AG09309 (cell line): ENCODE results near the gene EVI5.

Source experiments
- DNase-seq: peaks from one replicate; pipeline ENCODE4 v3.0.0-alpha.2; 2010; ENCODE audit warnings: low read depth
- H3K4me3 ChIP-seq: 2 replicates; pipeline ENCODE4 v1.5.1; 2011; ENCODE audit warnings: mild to moderate bottlenecking, low read depth, low read length, moderate library complexity; ENCODE audit not compliant: control insufficient read depth
- TF ChIP-seq, protein P1 (sequence below): IDR thresholded peaks from 2 replicates; pipeline ENCODE4 v1.5.1; 2011; ENCODE audit warnings: mild to moderate bottlenecking, low read depth, low read length, inconsistent platforms; ENCODE audit not compliant: insufficient read depth, control insufficient read depth; ENCODE audit errors: missing control alignments

Gene EVI5

DNA sequence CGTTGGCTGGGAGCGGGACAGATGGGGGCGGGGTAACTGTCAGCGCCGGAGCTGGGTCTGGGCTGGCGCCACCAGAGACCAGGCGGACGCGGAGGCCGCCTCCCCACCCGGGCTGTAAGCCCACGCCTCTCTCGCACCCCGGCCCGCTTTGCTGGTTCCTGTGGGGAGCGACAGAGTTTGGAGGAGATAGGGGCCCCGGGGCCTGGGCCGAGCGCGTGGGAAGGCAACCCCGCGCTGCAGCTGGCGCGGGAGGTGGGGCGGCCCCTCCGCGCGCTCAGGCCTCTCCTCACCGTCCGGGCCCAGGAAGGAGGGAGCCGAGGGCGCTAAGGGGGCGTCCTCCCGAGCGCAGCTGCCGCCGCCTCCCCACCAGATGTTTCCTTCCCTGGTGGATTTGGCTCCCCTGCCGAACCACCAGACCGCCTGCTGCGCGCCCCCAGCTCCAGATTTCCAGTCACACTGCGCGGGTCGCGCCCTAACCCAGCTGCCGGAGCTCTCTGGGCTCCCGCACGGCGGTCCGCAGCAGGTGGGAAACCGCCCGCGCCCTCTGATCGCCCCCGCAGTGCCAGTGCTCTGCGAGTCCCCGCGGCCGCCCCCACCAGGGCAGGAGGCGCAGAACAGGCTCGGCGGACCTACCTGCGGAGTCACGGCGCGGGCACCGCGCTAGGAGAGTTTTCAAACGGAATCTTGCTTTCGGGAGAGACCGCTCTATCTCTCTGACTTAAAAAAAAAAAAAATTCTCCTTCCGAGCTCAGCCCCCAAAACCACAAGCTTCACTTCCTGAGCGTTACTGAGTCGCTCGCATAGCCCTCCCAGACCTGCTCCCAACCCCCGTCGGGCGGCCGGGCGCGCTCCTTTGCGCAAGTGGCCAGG lies 299.3 kb downstream of the EVI5 start:
- TF ChIP-seq, protein P1, sequence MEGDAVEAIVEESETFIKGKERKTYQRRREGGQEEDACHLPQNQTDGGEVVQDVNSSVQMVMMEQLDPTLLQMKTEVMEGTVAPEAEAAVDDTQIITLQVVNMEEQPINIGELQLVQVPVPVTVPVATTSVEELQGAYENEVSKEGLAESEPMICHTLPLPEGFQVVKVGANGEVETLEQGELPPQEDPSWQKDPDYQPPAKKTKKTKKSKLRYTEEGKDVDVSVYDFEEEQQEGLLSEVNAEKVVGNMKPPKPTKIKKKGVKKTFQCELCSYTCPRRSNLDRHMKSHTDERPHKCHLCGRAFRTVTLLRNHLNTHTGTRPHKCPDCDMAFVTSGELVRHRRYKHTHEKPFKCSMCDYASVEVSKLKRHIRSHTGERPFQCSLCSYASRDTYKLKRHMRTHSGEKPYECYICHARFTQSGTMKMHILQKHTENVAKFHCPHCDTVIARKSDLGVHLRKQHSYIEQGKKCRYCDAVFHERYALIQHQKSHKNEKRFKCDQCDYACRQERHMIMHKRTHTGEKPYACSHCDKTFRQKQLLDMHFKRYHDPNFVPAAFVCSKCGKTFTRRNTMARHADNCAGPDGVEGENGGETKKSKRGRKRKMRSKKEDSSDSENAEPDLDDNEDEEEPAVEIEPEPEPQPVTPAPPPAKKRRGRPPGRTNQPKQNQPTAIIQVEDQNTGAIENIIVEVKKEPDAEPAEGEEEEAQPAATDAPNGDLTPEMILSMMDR = peak; percentile 13
- DNase-seq = no peak
- H3K4me3 ChIP-seq = peak overlapping the region; percentile 37

GRCh38 chr1:92484472-92485380 lies 300.2 kb downstream of the EVI5 start:
- no peak for DNase-seq
- TF ChIP-seq, protein P1 = no peak
- H3K4me3 ChIP-seq = no peak overlapping the region

DNA sequence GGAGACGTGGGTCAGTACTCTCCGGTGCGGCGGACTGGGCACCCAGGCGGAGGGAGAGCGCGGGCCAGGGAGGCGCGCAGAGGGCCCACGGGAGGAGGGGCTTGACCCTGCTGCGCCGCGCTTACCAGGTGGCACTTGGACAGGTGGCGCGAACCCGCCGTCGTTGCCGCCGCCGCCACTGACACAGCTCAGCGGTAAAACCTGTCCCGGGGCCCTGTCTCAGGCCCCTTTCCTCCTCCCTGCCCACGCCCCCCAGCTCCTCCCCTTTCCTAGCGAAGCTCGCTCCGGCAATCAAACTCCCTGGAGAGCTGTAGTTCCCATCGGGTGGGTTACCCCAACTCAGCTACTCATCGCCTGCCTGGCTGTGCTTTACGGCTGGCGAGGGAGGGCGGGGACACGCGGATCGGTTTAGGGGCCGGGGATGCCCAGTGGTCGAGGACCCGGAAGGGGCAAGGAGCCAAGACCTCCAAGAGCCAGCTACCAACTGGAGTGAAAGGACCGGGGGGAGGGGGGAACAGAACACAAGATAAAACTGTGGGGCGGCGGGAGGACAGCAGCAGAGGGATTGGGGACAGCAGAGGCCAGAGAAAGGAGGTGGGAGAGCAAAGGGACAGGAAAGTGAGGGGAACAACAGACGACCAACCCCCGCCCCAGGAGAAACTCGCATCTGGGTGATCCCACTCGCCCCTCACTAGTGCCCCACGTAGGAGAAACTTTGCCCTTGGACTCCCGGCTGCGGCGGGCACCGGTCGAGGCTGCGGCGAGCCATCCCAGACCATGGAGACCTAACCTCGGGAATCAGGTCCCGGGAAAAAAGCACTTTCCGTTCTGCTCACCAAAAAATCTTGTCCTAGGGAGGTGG lies 301.1 kb downstream of the EVI5 start:
- TF ChIP-seq, protein P1 = no peak
- DNase-seq = no peak
- H3K4me3 ChIP-seq = no peak overlapping the region

GRCh38 chr1:92482665-92483609 lies 302.0 kb downstream of the EVI5 start:
- H3K4me3 ChIP-seq = no peak overlapping the region; the same call in 1 of the 2 replicates
- TF ChIP-seq, protein P1 = no peak
- DNase-seq = no peak

DNA sequence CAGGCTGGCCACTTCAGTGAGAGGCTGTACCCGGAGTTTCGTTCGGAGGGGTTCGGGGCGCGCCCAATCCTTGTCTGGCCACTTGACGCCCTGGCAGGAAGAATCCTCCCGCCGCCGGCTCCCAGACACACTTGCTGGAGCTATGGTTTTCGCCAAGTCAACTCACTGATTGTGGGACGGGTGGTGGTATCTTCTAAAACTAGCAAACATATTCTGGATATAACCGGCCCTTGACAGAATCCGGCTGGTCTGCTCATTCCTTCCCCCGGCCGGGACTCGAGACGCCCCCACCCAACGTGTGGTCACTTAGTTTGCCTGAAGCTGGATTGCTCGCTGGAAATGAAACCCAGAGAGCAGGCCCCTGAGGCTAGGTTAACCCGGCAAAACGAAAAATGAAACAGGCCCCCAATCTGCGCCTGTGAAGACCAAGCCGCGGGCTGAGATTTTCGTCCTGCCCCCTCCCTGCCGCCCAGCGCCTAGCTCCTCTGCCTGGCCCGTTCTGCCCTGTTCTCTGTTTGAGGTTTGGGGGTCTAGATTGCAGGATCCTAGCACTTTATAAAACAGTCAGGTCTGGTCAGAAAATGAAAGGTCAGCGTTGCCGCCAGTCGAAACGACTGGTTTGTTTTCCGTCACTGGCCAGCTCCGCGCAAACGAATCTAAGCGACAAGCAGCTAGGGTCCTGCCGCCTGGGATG lies 302.8 kb downstream of the EVI5 start:
- no peak for DNase-seq
- H3K4me3 ChIP-seq = no peak overlapping the region; the same call in 1 of the 2 replicates
- TF ChIP-seq, protein P1 = no peak
